BLaER1 (cell line): ENCODE results near the gene AMBP.

Experiments used
- H3K27ac ChIP-seq: shearing (Covaris generic); formaldehyde crosslinking; 2 replicates; pipeline ENCODE4 v1.8.1; 2022
- H3K27me3 ChIP-seq: shearing (Covaris generic); formaldehyde crosslinking; 2 replicates; pipeline ENCODE4 v1.8.1; 2022
- H3K36me3 ChIP-seq: shearing (Covaris generic); formaldehyde crosslinking; 2 replicates; pipeline ENCODE4 v1.8.1; 2022
- H3K4me1 ChIP-seq: shearing (Covaris generic); formaldehyde crosslinking; 2 replicates; pipeline ENCODE4 v1.8.1; 2022
- H3K4me2 ChIP-seq: shearing (Covaris generic); formaldehyde crosslinking; 2 replicates; pipeline ENCODE4 v1.8.1; 2022
- H3K4me3 ChIP-seq: shearing (Covaris generic); formaldehyde crosslinking; 2 replicates; pipeline ENCODE4 v1.8.1; 2022
- H3K9ac ChIP-seq: shearing (Covaris generic); formaldehyde crosslinking; 2 replicates; pipeline ENCODE4 v1.8.1; 2022
- H3K9me3 ChIP-seq: shearing (Covaris generic); formaldehyde crosslinking; 2 replicates; pipeline ENCODE4 v1.8.1; 2022
- H4K20me1 ChIP-seq: shearing (Covaris generic); formaldehyde crosslinking; 2 replicates; pipeline ENCODE4 v1.8.1; 2022
- Cebpa-rat ChIP-seq: shearing (Covaris generic); IDR thresholded peaks from 2 replicates; pipeline ENCODE4 v1.8.1; 2022

Gene AMBP

GRCh38 chr9:114112778-114113584 lies 34.9 kb upstream of the AMBP start:
- no peaks in the 10 kb centered on the region for H3K9me3 ChIP-seq
- no peak for TF ChIP-seq Cebpa-rat
- H3K27me3 ChIP-seq: peaks cover 13% of the 10 kb centered on the region; the same call in 1 of the 2 replicates
- no peak overlapping the region for H3K9ac ChIP-seq
- no peak overlapping the region for H3K4me3 ChIP-seq
- H4K20me1 ChIP-seq: no peaks in the 10 kb centered on the region
- no peak overlapping the region for H3K4me2 ChIP-seq
- H3K27ac ChIP-seq: no peak overlapping the region
- peaks cover 14% of the 10 kb centered on the region for H3K4me1 ChIP-seq
- H3K36me3 ChIP-seq: no peaks in the 10 kb centered on the region

DNA sequence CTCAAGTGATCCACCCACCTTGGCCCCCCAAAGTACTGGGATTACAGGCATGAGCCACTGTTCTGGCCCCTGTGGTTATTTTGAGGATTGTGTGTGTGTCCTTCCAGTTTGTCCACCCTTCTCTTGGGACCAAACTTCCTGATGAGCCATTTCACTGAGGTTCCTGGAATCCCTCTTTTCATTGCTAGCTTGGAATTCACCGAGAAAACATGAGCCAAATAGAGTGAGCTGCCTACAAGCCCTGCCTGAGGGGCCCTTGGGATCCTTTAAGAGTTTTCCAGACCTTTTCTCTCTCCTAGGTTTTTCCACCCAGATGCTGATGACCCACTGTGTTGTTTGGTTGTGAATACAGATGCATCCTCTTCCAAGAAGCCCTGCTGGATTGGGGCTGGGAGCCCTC lies 34.2 kb upstream of the AMBP start:
- Histone ChIP-seq H3K9ac (no peak overlapping the region), H3K27ac (no peak overlapping the region), H3K9me3 (no peaks in the 10 kb centered on the region), H3K36me3 (no peaks in the 10 kb centered on the region), H3K4me1 (peaks cover 17% of the 10 kb centered on the region), H3K27me3 (peaks cover 13% of the 10 kb centered on the region; the same call in 1 of the 2 replicates), H3K4me2 (no peak overlapping the region), H3K4me3 (no peak overlapping the region), H4K20me1 (no peaks in the 10 kb centered on the region)
- no peak for TF ChIP-seq Cebpa-rat

DNA sequence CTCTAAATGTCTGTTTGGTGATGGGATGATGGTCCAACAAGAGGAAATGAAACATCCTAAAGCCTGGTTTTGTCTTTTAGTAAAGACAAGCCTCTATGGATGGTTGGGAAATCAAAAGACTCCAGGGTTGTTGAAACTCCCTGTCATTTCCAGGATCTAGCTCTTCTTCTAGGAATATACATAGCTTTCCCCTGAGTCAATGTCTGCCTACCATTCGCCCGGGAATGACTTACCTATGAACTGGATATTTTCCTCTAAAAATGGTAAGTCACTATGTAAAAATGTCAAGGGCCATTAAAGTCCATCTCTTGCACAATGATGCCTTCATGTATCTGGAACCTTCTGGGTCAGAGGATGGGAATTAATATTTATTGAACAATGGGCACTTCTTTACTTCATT lies 32.1 kb upstream of the AMBP start:
- Histone ChIP-seq H3K9me3 (no peaks in the 10 kb centered on the region), H3K36me3 (no peaks in the 10 kb centered on the region), H3K27me3 (peaks cover 6% of the 10 kb centered on the region; the same call in 1 of the 2 replicates), H3K9ac (no peak overlapping the region), H3K27ac (no peak overlapping the region), H3K4me3 (no peak overlapping the region), H3K4me1 (peaks cover 4% of the 10 kb centered on the region), H3K4me2 (no peak overlapping the region), H4K20me1 (no peaks in the 10 kb centered on the region)
- no peak for TF ChIP-seq Cebpa-rat

DNA sequence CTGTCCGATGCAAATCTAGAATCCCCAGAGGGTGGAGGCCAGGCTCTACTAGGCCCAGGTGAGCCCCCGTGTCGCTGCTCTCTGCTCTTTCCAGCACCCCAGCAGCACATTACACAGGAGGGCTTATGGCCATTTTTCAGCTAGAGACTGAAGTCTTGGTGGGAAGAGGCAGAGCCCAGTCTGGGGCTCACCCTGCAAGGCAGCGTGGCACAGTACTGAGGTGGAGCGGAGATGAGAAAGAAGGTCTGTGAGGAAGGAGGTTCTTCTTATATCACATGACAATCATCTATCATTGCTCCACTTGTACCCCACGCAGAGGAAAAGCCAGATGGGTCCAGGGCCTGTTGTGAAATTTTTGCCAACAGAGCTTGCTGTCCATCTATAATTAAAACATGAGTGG lies 31.0 kb upstream of the AMBP start:
- no peaks in the 10 kb centered on the region for H3K9me3 ChIP-seq

GRCh38 chr9:114108016-114108833 lies 30.1 kb upstream of the AMBP start:
- Histone ChIP-seq H3K27me3 (peaks cover under 1% of the 10 kb centered on the region; the same call in 1 of the 2 replicates), H3K36me3 (no peaks in the 10 kb centered on the region), H3K9me3 (no peaks in the 10 kb centered on the region), H3K9ac (no peak overlapping the region), H3K4me1 (0 out of 2 replicates have a peak, but pooled peaks cover 3% of the 10 kb centered on the region), H4K20me1 (no peaks in the 10 kb centered on the region), H3K4me2 (no peak overlapping the region), H3K27ac (no peak overlapping the region), H3K4me3 (no peak overlapping the region)
- TF ChIP-seq Cebpa-rat: no peak

More for the DNA sequence above, 31.0 kb upstream of the AMBP start:
- no peak for TF ChIP-seq Cebpa-rat
- Histone ChIP-seq H3K4me2 (no peak overlapping the region), H3K27me3 (peaks cover 6% of the 10 kb centered on the region; the same call in 1 of the 2 replicates), H4K20me1 (no peaks in the 10 kb centered on the region), H3K27ac (no peak overlapping the region), H3K9ac (no peak overlapping the region), H3K4me3 (no peak overlapping the region), H3K4me1 (peaks cover 3% of the 10 kb centered on the region; the same call in 1 of the 2 replicates), H3K36me3 (no peaks in the 10 kb centered on the region)

GRCh38 chr9:114107286-114108001 lies 29.3 kb upstream of the AMBP start:
- no peaks in the 10 kb centered on the region for H3K9me3 ChIP-seq
- H3K4me2 ChIP-seq: no peak overlapping the region
- H4K20me1 ChIP-seq: no peaks in the 10 kb centered on the region
- no peak overlapping the region for H3K9ac ChIP-seq
- 0 out of 2 replicates have a peak, but pooled peaks cover 3% of the 10 kb centered on the region for H3K4me1 ChIP-seq
- H3K27me3 ChIP-seq: no peaks in the 10 kb centered on the region
- no peaks in the 10 kb centered on the region for H3K36me3 ChIP-seq
- H3K4me3 ChIP-seq: no peak overlapping the region
- no peak for TF ChIP-seq Cebpa-rat
- H3K27ac ChIP-seq: no peak overlapping the region

DNA sequence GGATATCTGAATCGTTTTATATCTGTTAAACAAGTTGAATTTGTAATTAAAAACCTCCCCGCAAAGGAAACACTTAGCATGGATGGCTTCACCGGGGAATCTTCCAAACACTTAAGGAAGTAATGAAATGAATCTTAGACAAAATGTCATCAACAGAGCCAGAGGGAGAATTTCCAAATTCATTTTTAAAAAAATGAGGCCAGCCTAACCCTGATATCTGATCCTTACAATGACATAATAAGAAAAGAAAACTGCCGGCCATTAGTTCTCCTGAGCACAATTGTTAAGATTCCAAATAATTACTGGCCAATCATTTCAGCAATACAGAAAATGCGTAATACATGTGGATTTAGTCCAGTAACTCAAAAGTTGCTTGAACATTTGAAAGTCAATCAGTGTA lies 27.1 kb upstream of the AMBP start:
- Histone ChIP-seq H3K4me3 (no peak overlapping the region), H3K36me3 (no peaks in the 10 kb centered on the region), H3K27ac (no peak overlapping the region), H4K20me1 (no peaks in the 10 kb centered on the region), H3K4me2 (no peak overlapping the region), H3K4me1 (peaks cover 11% of the 10 kb centered on the region), H3K27me3 (no peaks in the 10 kb centered on the region), H3K9ac (no peak overlapping the region), H3K9me3 (peaks cover 6% of the 10 kb centered on the region; the same call in 1 of the 2 replicates)
- no peak for TF ChIP-seq Cebpa-rat

- peaks cover 6% of the 10 kb centered on the region; the same call in 1 of the 2 replicates for H3K9me3 ChIP-seq
- no peak overlapping the region for H3K4me3 ChIP-seq
- no peak for TF ChIP-seq Cebpa-rat
- H3K36me3 ChIP-seq: no peaks in the 10 kb centered on the region
- H4K20me1 ChIP-seq: no peaks in the 10 kb centered on the region
- H3K9ac ChIP-seq: no peak overlapping the region
- no peaks in the 10 kb centered on the region for H3K27me3 ChIP-seq
- H3K4me1 ChIP-seq: peaks cover 27% of the 10 kb centered on the region
- H3K4me2 ChIP-seq: no peak overlapping the region
- no peak overlapping the region for H3K27ac ChIP-seq
Observed at GRCh38 chr9:114102484-114102883, 24.4 kb upstream of the AMBP start.

DNA sequence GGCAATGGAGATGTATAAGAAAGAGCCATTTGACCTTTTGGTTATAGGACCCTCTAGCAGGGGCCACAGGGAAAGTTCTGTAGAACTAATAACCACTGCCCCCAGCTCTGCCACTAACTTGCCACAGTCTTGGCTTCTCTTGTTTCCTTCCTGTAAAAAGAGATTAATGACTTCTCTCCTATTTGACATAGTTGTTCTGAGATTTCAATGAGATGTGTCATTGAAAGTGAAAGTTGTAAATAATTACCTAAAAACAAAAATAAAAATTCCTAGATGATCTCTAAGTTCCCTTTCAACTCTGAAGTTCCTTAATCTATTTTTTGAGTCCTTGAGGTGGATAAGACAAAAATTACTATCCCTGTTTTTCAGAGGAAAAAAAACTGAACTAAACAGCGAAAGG lies 22.4 kb upstream of the AMBP start:
- Histone ChIP-seq H3K36me3 (peaks cover 5% of the 10 kb centered on the region), H3K4me3 (no peak overlapping the region), H3K27ac (no peak overlapping the region), H3K27me3 (no peaks in the 10 kb centered on the region), H3K4me2 (peak overlapping the region; percentile 39), H3K9me3 (peaks cover 6% of the 10 kb centered on the region; the same call in 1 of the 2 replicates), H3K4me1 (peaks cover 47% of the 10 kb centered on the region), H3K9ac (no peak overlapping the region), H4K20me1 (no peaks in the 10 kb centered on the region)
- no peak for TF ChIP-seq Cebpa-rat
